Posterior vena cava (tissue), 2 donors: Measurements from ENCODE around the gene BCAS3. TPM values are rescaled to one million over a fixed set of nuclear protein-coding genes. Genes with fewer than 3 reads are reported as not detected.

Experiments used
- DNase-seq: peaks from one replicate; pipeline ENCODE4 v3.0.0-alpha.2; 2020; ENCODE audit warnings: low spot score
- intact Hi-C, 2 donors: fragments of 100-400 bp; cut with DNase I; formaldehyde crosslinking; loops; one replicate each; pipeline versions ENCODE4 v1.14.1 to v1.14.2; 2022 to 2023
- total RNA-seq, 2 donors: library from RNA; stranded (reverse); fragmentation: NEBNext Ultra II Directional; extraction: Animal tissue kit (Norgen Biotek cat#: 25700); gene quantifications; one replicate each; pipeline ENCODE4 v1.2.1, GENCODE V29; 2021
- donor health status: DM: yes; HTN: yes; CAD: no.
- donor health status: DM: yes; HTN: yes; CAD: no.

BCAS3 gene
- total RNA-seq, 2 donors from 2014 or later: 22.5 to 23.6 TPM

GRCh38 chr17:61366715-61367413, 689.2 kb downstream of the BCAS3 start:
- no peak for DNase-seq

DNA sequence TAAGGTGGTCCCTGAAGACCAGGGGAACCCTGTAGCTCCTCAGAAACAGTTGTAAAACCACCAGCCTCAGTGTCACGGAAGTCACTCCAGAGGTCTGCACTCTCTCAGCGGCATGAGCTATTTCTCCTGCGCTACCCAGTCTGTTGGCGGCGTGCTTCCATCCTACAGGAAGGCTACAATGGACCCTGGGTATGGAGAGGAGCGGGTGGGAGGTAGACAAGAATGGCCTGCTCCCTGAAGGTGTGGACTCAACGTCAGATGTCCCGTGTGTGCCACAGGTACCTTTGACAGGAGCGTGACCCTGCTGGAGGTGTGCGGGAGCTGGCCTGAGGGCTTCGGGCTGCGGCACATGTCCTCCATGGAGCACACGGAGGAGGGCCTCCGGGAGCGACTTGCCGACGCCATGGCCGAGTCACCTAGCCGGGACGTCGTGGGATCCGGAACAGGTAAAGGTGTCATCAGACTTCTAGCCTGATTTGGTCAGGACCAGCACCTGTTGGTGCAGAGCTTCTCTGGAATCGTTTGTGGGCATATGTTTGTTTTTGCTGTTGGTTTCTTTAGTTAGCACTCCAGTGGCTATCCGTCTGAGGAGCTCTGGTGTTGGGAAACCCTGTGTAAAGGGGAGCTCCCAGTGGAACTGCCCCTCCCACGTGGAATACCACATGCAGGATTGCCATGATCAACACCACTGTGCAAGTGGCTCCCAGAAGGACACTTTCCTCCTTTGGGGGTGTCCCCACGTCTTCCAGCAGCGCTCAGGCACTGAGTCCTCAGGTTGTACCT, 690.6 kb downstream of the BCAS3 start:
- intact Hi-C loops: no loop called here
- peak; percentile 54 for DNase-seq

More at GRCh38 chr17:61366715-61367413, 689.2 kb downstream of the BCAS3 start:
- intact Hi-C loops: no loop called here

DNA sequence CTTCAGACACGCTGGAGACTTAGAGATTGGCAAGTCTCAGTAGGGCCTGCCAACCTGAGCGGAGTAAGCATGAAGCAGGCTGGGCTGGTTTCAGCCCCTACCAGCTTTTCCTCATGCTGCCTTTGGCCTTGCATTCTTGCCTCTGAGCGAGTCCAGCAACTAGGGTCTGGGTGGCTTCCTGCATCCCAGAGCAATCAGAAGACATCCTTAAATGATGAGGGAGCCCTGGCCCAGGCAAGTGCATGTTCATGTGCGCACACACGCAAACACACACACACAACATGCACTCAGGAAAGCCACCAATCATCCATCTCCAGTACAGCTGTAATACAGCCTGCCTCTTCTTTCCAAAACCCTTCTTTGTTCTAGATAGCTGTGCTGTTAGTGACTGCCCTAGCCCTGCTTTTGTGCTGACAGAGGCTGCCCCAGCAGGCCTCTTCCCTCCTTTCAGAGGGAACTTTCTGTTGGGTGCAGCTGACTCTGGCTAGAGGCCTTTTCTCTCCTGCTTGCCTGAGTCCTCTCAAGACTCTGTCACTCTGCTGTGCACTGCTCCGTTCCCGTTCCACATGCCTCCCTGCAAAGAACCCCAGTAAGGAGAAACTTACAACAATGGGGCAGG, 691.3 kb downstream of the BCAS3 start:
- peak; percentile 55 for DNase-seq
- intact Hi-C loops: no loop called here

- intact Hi-C loops: no loop called here
- peak; percentile 36 for DNase-seq
Measured at GRCh38 chr17:61369751-61370150, 692.1 kb downstream of the BCAS3 start.

DNA sequence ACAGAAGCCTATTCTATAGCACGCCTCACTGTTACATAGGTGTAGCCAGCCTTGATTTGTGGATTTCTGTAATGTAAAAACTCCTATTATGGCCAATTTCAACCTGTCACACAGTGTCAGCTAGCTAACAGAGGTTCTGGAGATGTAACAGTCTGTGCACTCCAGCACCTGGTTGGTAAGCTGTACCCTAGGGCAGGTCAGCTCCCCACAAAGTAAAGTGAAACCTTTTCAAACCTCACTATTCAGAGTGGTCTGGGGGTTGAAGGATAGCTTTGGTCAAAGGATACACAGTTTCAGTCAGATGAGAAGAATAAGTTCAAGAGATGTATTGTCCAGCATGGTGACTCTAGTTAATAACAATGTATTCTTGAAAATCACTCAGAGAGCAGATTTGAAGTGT, 693.5 kb downstream of the BCAS3 start:
- intact Hi-C loops: no loop called here

DNA sequence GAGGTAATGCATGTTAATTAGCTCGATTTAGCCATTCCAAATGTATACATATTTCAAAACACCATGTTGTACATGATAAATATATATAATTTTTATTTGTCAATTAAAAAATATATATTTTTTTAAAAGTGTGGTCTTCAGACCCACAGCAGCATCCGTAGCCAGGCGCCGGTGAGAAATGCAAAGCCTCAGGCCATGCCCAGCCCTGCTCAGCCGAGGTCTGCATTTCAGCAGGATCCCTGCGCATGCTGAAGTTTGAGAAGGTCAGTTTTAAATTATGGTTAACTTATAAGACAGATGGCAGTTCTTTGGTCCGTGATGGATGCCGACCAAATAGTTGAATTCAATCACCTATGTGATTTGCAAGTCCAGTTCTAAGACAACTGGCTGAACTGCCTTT, 694.0 kb downstream of the BCAS3 start:
- DNase-seq: peak; percentile 58
- intact Hi-C loops: no loop called here

More for the DNA sequence above, 693.5 kb downstream of the BCAS3 start:
- DNase-seq: peak; percentile 2

- peak; percentile 46 for DNase-seq
- intact Hi-C loops: no loop called here
Measured at GRCh38 chr17:61372436-61372835, 694.8 kb downstream of the BCAS3 start.

GRCh38 chr17:61376931-61377838, 699.5 kb downstream of the BCAS3 start:
- intact Hi-C loops: no loop called here
- no peak for DNase-seq

GRCh38 chr17:61378658-61379456, 701.2 kb downstream of the BCAS3 start:
- no peak for DNase-seq
- intact Hi-C loops: no loop called here

DNA sequence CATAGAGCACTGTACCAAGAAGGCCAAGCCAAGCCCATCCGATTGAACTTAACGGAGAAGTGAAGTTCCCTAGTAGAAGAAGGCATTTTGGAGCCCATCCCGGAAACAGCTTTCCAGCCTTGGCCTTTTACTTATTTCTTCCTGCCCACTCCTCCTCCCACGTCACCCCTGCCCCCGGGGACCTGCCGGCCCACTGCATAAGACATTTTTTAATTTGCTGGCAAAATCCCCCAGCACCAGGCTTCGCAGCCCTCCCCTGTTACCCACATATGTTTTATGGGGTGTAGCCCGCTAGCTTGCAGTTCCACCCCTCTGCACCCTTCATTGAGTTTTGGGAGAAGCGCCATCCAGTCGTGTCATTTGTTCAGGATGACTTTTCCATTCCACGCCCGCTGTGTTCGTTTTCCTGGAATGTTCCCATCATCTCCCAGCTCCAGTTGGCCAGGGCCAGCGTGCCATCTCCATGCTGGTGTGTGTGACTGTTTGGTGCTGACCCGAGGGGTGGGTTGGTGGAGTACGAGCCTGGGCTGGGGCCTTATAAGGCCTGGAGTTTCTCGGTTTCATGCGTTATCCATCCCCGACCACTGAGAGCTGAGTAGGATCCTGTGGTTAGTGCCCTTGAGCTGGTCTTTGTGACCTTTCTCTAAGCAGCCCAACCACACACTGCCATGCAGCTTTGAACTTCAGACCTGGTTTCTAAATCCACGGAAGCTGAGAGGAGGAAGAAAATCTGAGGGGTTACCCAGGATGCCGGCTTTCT, 702.0 kb downstream of the BCAS3 start:
- intact Hi-C loops: no loop called here
- no peak for DNase-seq

DNA sequence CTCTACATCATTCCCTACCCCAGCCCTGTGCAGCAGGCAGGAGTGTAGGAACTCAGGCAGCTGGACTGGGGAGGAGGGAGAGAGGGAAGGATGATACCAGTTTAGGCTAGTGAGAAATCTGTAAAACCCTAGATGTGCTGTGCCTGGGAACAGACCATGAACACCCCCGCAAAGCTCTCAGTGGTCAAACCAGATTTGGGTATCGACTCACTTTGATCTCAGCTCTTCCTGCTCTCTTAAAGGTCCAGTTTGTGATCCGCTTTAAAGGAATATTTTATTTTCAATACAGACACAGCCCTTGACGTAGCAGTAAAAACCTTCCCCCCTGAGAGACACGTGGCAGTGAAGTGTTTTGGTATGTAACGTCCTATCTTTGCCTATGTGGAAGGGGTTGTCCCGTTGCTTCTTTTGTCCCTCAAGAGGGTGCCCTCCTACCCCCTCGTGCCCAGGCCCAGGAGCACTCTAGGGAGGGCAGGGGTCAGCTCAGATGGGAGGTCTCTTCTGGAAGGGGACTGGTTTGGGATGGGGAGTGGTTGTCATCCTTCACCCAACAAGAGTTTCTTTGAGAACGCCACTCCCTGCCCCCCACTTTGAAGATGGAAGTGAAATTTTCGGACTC, 702.7 kb downstream of the BCAS3 start:
- intact Hi-C loops: no loop called here
- peak; percentile 17 for DNase-seq

DNA sequence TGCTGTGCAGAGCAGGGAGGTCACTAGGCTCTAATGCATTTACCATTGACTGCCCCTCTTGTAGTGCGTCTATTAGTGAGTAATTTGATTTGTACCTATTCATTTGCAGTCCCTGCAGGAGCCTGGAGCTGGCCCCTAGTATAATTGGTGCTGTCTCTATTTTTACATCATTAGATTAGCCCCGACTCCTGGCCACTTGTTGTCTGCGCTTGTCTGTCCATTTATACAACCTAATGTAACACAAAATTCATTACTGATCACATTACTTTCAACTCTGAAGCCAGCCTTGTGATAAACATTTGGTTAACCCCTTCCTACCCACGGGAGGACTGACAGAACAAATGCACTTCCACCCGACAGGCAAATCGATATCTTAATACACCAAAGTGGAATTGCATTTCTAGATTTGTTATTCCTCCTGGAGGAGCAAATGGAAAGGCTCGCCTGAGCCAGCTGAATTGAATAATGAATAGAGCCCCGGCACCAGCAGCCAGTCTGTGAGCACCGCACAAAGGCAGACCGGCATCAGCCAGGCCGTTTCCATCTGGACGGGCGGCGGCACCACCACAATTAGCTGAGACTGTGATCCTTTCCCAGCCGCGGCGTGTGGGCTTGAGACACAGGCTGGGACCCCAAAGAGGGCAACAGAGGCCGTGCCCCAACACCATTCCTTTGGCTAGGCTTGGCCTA, 703.3 kb downstream of the BCAS3 start:
- DNase-seq: no peak
- intact Hi-C loops: no loop called here

DNA sequence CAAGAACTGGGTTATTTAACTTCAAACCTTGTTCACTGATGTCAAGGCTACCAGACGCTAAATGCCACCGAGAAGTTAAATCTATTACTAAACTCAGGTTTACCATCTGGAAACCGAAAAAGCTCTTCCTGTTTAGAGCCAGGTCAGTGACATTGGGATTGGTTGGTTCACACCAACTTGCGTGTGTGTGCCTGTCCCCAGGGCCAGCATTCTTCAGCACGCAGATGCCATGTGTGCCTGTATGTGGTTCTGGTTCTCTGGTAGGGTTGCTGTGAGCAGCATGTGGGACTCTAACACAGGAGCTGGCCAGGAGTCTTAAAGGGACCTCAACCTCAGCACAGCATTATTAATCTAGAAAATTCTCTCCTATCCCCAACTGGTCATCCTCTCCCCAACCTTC, 703.9 kb downstream of the BCAS3 start:
- intact Hi-C loops: no loop called here
- DNase-seq: no peak

- DNase-seq: peak; percentile 32
- intact Hi-C loops: no loop called here
Measured at GRCh38 chr17:61382796-61383688, 705.4 kb downstream of the BCAS3 start.

- intact Hi-C loops: no loop called here
- no peak for DNase-seq
Measured at GRCh38 chr17:61383689-61384201, 706.1 kb downstream of the BCAS3 start.

DNA sequence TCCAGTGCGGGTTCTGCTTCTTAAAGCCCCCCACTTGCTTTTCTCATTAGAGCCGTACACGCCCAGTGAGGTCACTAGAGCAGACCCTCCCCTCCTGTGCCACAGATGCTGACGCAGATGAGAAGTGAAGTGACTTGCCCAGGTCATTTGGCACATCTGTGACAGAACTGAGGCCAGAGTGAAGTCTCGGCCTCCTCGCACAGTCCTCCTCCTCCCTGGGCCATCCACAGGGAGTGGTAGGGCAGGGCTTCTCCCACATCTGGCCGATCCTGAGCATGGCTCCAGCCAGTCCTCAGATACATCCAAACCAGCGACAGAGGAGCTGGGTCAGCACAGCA, 706.7 kb downstream of the BCAS3 start:
- intact Hi-C loops: no loop called here

More for the DNA sequence above, 706.7 kb downstream of the BCAS3 start:
- DNase-seq: no peak
